B cell (primary cell): Measurements from ENCODE around the gene LDB3.

Experiments used
- CTCF ChIP-seq: fragments of 200-600 bp; IDR thresholded peaks from one replicate; pipeline ENCODE4 v1.8.0; 2022; ENCODE audit warnings: antibody characterized with exemption, mild to moderate bottlenecking
- EZH2 ChIP-seq: IDR thresholded peaks from 2 replicates; pipeline ENCODE4 v1.6.1; 2012; ENCODE audit warnings: borderline replicate concordance, low read depth, mild to moderate bottlenecking, moderate library complexity, low read length; ENCODE audit not compliant: insufficient read depth, poor library complexity, severe bottlenecking

- TF ChIP-seq CTCF: no peak
- TF ChIP-seq EZH2: no peak
Observed at GRCh38 chr10:86686972-86687371, 18.7 kb downstream of the LDB3 start.
